Stimulated activated naive CD8-positive, alpha-beta T cell treated with anti-CD3 and anti-CD28 coated beads, Interleukin-15, amount 100 ng/mL, for 72 hours (primary cell): ENCODE data around the gene RAB36.
A peak's percentile ranks its signal among the peaks of the same experiment; 100 is the strongest.

ENCODE experiments used
- ATAC-seq: fragments of 150-1000 bp; cut with Tn5 transposase; 2 replicates; pipeline ENCODE4 v1.10.0; 2021; ENCODE audit warnings: mild to moderate bottlenecking, moderate library complexity
- DNase-seq, 2 donors: peaks; one replicate each; pipeline ENCODE4 v3.0.0; 2021 to 2022
- H3K27ac Mint-ChIP-seq, 2 donors: one replicate each; pipeline ENCODE4 v1.8.0; 2022; ENCODE audit warnings: mild to moderate bottlenecking in 2 of 2, mixed read lengths in 2 of 2, moderate library complexity in 2 of 2
- H3K27me3 Mint-ChIP-seq: one replicate; pipeline ENCODE4 v1.8.0; 2022; ENCODE audit warnings: mixed read lengths
- H3K4me1 Mint-ChIP-seq: one replicate; pipeline ENCODE4 v1.8.0; 2022; ENCODE audit warnings: mild to moderate bottlenecking, mixed read lengths
- H3K4me3 Mint-ChIP-seq, 2 donors: one replicate each; pipeline ENCODE4 v1.8.0; 2022; ENCODE audit warnings: mild to moderate bottlenecking in 2 of 2, mixed read lengths in 2 of 2, moderate library complexity in 1 of 2
- H3K9me3 Mint-ChIP-seq, 2 donors: one replicate each; pipeline ENCODE4 v1.8.0; 2022; ENCODE audit warnings: mixed read lengths in 2 of 2

Gene RAB36

DNA sequence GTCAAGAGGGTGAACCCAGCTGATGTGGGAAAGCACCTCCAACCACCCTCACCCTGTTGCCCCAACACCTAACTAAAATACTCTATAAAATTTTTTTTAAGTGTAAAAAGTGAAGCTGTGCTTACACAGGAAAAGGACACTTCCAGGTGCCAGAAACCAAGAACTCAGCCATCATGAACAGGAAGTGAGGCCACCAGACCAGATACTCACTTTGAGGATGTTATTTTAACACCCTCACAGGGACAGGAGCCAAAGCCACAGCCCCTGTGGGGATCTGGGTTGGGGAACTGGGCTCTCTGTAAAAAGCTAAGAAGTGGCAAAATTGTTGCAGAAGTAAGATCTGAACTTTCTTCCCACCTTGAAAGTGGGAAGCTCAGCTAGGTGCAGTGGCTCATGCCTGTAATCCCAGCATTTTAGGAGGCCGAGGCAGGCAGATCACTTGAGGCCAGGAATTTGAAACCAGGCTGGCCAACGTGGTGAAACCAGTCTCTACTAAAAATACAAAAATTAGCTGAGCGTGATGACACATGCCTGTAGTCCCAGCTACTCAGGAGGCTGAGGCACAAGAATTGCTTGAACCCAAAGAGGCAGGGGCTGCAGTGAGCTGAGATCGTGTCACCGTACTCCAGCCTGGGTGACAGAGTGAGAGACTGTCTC lies 7.2 kb upstream of the RAB36 start:
- peak; percentile 40 to 58 for DNase-seq
- Mint-ChIP-seq H3K4me1 (peaks cover 67% of the 10 kb centered on the region), H3K4me3 (peak overlapping the region; percentile 36 to 42), H3K9me3 (no peaks in the 10 kb centered on the region), H3K27ac (peak overlapping the region; percentile 74 to 88), H3K27me3 (no peaks in the 10 kb centered on the region)
- peak; percentile 54 for ATAC-seq

DNA sequence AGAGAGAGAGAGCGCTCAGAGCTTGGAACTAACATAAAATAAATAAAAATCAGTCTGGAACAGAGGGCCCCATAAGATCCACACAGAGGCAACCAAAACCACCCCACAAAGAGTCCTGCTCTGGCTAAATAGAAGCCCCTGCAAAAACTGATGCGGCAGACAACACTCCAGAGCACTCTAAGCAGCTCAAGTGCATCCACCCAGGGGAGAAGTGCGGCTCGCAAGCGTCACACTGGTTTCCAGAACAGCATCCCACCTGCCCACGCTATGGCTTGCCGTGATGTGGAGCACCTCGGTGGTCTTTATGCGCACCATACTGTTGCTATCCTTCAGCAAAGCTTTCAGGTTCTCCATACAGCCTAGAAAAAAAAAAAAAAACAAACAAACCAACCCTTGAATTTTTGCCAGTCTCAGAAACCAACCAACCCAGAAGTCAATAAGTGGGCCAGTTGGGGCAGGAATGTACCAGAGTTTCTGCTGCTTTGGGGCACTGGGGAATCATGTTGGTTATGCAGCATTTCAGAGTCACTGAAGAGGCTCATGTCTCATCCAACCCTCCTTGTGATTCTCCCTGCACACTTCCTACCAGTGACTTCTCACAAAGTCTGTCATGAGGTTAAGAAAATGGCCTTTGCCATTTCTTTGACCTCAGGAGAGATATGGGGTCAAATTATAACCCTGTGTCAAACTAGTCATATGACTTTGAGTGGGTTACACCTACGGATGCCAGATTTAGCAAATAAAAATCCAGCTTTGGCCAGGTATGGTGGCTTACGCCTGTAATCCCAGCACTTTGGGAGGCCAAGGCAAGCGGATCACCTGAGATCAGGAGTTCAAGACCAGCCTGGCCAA lies 6.5 kb upstream of the RAB36 start:
- peak overlapping the region; percentile 36 to 42 for H3K4me3 Mint-ChIP-seq
- peaks cover 67% of the 10 kb centered on the region for H3K4me1 Mint-ChIP-seq
- ATAC-seq = no peak
- H3K27ac Mint-ChIP-seq = peak overlapping the region in 1 of 2 donors; percentile 75
- H3K9me3 Mint-ChIP-seq = no peaks in the 10 kb centered on the region
- DNase-seq = no peak
- no peaks in the 10 kb centered on the region for H3K27me3 Mint-ChIP-seq

DNA sequence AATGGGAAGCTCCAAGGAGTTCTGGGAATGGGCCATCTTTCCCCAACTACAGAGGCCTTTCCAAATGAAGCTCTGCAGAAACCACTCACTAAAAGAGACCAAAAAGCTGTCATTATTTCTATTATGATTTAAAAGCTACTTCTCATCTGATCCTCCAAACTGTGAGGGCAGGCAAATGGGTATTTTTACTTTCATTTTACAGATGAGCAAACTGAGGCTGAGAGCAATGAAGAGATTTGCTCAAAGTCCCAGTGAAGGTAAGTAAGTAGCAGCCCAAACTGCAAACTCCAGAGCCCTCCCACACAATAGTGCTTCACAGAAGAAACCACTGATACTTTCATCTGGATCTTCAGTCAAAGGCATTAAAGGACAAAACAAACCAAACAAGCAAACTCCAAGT lies 4.9 kb upstream of the RAB36 start:
- DNase-seq (no peak), ATAC-seq (no peak)
- H3K4me1 Mint-ChIP-seq = peaks cover 80% of the 10 kb centered on the region
- no peaks in the 10 kb centered on the region for H3K27me3 Mint-ChIP-seq
- H3K9me3 Mint-ChIP-seq = no peaks in the 10 kb centered on the region
- no peak overlapping the region for H3K27ac Mint-ChIP-seq
- no peak overlapping the region for H3K4me3 Mint-ChIP-seq

DNA sequence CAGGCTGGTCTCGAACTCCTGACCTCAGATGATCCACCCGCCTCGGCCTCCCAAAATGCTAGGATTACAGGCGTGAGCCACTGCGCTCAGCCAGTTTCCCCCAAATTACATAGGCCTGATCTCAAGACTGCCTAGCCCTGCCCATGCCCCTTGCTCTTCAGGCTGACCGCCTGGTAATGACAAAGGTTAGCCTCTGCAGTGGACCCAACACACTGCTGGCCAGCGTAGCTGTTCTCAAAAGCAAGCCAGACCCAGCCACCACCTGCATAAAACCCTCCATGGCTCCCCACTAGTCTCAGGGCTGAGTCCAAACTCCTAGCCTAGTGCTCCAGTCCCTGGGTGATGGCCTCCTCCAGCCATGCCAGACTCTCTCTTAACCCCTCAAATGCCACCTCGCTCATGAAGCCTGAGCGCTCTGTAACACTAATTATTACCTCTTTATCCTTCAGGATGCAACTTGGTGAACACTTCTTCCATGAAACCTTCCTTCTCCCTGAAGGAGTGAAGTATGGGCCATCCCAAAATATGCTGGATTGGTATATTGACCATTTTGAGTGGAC lies 2.7 kb upstream of the RAB36 start:
- Mint-ChIP-seq H3K4me1 (peaks cover 77% of the 10 kb centered on the region), H3K9me3 (no peaks in the 10 kb centered on the region), H3K27me3 (no peaks in the 10 kb centered on the region), H3K4me3 (peak overlapping the region; percentile 76 to 83), H3K27ac (peak overlapping the region in 1 of 2 donors; percentile 89)
- no peak for DNase-seq
- no peak for ATAC-seq

DNA sequence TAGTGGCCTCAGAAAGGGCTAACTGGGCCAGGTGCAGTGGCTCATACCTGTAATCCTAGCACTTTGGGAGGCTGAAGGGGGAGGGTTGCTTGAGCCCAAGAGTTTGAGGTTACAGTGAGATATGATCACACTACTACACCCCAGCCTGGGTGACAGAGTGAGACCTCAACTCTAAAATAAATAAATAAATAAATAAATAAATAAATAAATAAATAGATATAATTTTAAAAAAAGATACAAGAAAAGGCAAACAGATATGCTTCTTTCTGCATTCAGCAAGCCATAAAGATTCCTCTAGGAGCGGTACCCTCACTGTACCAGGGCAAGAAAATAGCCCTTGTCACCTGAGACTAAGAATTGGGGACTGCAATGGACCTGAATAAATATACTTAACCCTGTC lies 2.2 kb upstream of the RAB36 start:
- no peak for ATAC-seq
- no peak overlapping the region for H3K27ac Mint-ChIP-seq
- DNase-seq = no peak
- no peaks in the 10 kb centered on the region for H3K9me3 Mint-ChIP-seq
- H3K4me1 Mint-ChIP-seq = peaks cover 72% of the 10 kb centered on the region
- no peaks in the 10 kb centered on the region for H3K27me3 Mint-ChIP-seq
- peak overlapping the region in 1 of 2 donors; percentile 83 for H3K4me3 Mint-ChIP-seq

DNA sequence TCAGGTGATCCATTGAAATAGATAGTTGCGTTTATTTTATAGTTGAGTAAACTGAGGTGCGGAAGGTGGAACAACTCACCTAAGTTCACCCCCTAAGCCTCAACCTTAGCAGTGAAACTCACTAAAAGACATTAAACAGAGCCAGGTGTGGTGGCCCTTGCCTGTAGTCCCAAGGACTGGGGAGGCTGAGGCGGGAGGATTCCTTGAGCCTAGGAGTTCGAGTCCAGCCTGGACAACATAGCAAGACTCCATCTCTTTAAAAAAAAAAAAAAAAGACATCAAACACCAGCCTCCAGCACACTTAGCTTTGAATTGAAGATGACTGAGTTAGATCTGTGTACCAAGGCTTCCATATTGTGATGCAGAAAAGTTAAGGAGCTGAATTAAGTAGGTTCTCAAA lies 845 bp upstream of the RAB36 start:
- ATAC-seq (no peak), DNase-seq (no peak)
- no peaks in the 10 kb centered on the region for H3K9me3 Mint-ChIP-seq
- peak overlapping the region in 1 of 2 donors; percentile 22 for H3K27ac Mint-ChIP-seq
- peaks cover 60% of the 10 kb centered on the region for H3K4me1 Mint-ChIP-seq
- H3K4me3 Mint-ChIP-seq = peak overlapping the region in 1 of 2 donors; percentile 84
- no peaks in the 10 kb centered on the region for H3K27me3 Mint-ChIP-seq

DNA sequence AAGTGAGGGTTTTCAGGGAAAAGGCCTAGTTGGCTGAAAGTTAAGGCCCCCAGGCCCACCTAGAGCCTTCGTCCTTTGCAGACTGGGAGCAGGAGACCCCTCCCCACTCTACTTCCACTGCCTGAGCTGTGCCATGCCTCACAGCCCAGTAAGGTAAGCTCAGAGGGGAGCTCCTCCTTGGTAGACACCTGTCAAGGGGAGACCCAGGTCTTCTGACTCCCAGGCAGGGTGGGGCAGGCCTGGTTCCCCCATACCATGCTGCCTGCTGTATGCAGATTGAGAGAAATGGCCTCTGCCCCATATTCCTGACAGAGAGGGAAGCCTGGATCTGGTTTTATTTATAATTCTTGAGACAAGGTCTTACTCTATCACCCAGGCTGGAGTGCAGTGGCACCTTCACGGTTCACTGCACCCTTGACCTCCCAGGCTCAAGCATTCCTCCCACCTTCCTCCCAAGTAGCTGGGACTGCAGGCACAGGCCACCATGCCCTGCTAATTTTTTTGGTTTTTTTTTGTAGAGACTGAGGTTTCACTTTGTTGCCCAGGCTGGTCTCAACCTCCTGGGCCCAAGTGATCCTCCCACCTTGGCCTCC lies 697 bp downstream of the RAB36 start:
- DNase-seq (no peak), ATAC-seq (no peak)
- Mint-ChIP-seq H3K27me3 (no peaks in the 10 kb centered on the region), H3K9me3 (no peaks in the 10 kb centered on the region), H3K4me1 (peaks cover 46% of the 10 kb centered on the region), H3K27ac (no peak overlapping the region), H3K4me3 (peak overlapping the region; percentile 77 to 84)

DNA sequence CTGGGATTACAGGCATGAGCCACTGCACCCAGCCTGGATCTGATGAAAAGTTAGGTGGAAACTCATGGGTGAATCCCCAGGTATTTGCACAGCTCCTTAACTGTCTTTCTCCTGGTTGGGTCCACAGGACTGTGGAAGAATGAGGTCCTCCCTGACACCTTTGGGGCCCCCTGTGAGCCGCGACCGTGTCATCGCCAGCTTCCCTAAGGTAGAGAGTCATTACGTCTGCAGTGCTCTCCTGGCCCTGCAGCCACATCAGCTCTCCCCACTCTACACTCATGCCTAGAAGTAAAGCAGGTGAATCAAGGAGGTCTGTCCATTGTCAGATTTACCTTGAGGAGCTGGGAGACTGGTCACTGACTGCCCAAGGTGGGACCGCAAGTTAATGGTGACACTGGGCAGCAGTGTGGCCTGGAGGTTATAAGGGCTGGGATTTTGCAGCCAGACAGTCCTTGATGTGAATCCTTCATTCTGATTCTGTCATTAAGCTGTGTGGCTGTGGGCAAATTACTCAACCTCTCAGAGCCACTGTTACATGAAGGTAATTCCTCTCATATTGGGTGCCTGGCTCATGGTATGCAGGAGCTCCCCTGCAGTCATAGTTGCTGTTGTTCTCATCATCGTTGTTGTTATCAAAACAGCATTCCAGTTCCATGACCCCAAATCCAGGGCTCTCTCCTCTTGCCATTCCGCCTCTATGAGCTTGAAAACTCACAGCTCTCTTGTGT lies 1.4 kb downstream of the RAB36 start:
- H3K27me3 Mint-ChIP-seq = no peaks in the 10 kb centered on the region
- peaks cover 39% of the 10 kb centered on the region for H3K4me1 Mint-ChIP-seq
- no peak overlapping the region for H3K27ac Mint-ChIP-seq
- H3K4me3 Mint-ChIP-seq = peak overlapping the region in 1 of 2 donors; percentile 16
- no peaks in the 10 kb centered on the region for H3K9me3 Mint-ChIP-seq
- no peak for DNase-seq
- ATAC-seq = no peak

DNA sequence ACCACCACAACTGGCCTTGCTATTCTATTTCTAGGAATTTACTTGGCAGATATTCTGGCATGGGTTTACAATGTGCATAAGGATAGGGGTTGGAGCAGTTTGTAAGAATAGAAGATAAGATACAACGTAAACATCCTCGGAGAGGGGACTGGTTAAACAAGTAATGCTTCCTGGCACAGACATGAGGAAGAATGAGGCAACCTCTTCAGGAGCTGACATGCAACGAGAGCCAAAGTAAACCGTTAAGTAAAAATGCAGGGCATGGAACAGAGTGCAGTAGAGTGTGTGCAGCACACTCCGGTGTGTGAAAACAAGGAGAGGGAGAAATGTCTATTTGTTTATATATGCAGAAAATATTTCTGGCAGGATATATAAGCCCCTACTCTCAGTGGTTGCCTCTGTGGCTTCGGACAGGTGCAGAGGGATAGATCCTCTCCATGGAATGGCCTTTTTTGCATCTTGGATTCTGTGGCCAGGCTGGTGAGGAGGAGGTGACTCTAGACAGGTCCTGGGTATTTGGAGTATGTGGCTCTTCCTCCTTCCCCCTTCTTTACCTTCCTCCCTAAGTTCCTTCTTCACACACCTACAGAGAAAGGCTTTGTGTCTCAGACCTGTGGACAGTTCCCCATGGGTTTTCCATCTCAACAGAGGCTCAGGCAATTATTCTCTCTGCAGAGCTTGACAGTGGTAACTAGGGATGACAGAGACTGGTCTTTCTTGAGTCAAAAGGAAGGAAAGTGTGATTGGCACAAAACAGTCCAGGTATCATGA lies 2.5 kb downstream of the RAB36 start:
- H3K27ac Mint-ChIP-seq = peak overlapping the region in 1 of 2 donors; percentile 41
- no peak for ATAC-seq
- H3K4me1 Mint-ChIP-seq = peaks cover 33% of the 10 kb centered on the region
- no peak overlapping the region for H3K4me3 Mint-ChIP-seq
- DNase-seq = no peak
- no peaks in the 10 kb centered on the region for H3K9me3 Mint-ChIP-seq
- H3K27me3 Mint-ChIP-seq = no peaks in the 10 kb centered on the region

DNA sequence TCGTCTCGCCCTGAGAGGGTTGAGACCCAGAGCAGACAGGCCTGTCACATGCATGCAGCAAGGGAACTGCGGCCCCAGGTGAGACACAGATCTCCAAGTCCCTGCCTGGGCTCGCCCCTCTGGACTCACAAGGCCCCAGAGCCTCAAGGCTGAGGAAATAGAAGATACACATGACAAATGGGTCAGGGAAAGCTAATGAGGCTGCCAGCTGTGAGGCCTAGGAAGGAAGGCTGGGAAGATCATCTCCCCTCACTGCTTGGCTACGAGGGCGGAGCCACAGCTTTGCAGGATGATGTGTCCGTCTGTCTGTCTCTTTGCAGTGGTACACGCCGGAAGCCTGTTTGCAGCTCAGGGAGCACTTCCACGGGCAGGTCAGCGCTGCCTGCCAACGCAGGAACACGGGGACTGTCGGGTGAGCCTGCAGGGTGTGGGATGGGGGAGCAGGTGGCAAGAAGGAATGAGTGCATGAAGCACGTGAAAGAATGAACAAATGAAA lies 4.5 kb downstream of the RAB36 start:
- Mint-ChIP-seq H3K4me3 (no peak overlapping the region), H3K27ac (no peak overlapping the region), H3K4me1 (peaks cover 34% of the 10 kb centered on the region), H3K9me3 (no peaks in the 10 kb centered on the region), H3K27me3 (no peaks in the 10 kb centered on the region)
- ATAC-seq (no peak), DNase-seq (no peak)

DNA sequence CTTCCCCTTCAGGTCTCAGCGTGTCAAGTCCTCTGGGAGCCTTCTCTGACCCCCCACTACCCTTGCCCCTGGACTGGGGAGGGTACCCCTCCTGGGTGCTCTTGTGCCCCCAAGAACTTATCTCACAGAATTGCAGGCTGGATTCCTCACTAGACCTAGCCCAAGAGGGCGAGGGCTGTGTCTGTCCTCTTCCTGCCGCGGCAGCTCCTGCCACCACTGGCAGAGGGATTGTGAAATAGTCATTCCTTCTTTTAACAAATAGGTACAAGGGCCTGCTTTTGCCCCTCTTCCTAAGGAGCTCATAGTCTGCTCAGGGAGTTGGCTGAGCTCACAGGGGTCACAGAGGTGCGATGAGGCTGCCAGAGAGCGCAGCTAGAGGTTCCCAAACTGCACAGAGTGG lies 5.5 kb downstream of the RAB36 start:
- DNase-seq (no peak), ATAC-seq (no peak)
- H3K27ac Mint-ChIP-seq = peak overlapping the region; percentile 59 to 69
- H3K9me3 Mint-ChIP-seq = no peaks in the 10 kb centered on the region
- H3K27me3 Mint-ChIP-seq = no peaks in the 10 kb centered on the region
- no peak overlapping the region for H3K4me3 Mint-ChIP-seq
- H3K4me1 Mint-ChIP-seq = peaks cover 25% of the 10 kb centered on the region

DNA sequence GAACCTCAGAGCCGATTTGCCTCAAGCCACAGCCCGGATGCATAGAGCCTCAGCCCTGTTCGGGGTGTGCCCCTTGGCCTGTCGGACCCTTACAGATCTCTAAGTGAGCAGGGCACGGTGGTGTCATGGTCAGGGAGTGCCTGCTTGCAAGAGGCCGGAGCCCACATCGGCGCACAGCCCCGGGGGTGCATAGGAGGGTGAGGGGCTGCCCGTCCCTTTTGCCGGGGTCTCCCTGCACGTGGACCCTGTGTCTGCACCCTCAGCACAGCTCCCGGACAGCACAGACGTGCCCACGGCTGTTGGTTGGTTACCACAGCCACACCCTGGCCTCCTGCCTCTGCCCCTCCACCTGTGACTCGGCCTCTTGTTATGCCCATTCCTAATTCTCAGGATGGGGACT lies 6.5 kb downstream of the RAB36 start:
- no peak for DNase-seq
- no peak for ATAC-seq
- peaks cover 16% of the 10 kb centered on the region for H3K4me1 Mint-ChIP-seq
- H3K4me3 Mint-ChIP-seq = no peak overlapping the region
- no peak overlapping the region for H3K27ac Mint-ChIP-seq
- H3K27me3 Mint-ChIP-seq = no peaks in the 10 kb centered on the region
- H3K9me3 Mint-ChIP-seq = no peaks in the 10 kb centered on the region

DNA sequence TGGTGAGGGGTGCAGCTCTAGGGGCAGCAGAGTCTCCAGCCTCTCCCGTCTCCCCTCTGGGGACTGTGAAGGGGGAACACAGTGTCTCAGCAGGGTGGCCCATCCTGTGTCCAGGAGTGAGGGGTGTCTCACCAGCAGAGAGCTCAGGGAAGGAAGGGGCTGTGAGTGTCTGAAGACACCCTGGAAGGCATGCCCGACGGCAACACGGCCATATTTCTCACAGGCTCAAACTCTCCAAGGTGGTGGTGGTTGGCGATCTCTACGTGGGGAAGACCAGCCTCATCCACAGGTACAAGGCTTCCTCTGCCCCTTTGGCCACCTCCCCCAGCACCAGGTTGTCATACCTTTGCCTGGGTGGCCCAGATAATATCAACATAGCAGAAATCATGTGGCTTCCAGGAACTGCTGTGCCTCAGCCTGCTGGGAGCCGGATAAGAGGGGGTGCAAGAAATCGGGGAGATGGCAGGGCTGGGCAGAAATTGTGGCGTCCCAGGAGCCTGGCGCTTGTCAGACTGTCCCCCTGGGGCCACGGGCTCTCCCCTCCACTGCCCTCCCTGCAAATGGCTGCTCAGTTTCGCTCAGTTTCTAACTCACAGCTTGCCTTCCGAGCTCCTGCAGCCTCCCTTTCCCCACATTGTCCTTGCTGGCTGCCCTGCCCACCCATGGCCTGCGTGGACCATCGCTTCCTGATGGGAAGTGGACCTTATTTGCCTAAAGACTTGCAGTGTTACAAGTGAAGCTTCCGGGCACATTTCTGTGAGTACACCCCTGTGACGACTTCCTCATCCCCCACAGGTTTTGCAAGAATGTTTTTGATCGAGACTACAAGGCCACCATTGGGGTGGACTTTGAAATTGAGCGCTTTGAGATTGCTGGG lies 7.2 kb downstream of the RAB36 start:
- no peaks in the 10 kb centered on the region for H3K9me3 Mint-ChIP-seq
- H3K27me3 Mint-ChIP-seq = no peaks in the 10 kb centered on the region
- peaks cover 16% of the 10 kb centered on the region for H3K4me1 Mint-ChIP-seq
- peak overlapping the region; percentile 7 to 9 for H3K27ac Mint-ChIP-seq
- DNase-seq (no peak), ATAC-seq (no peak)
- H3K4me3 Mint-ChIP-seq = peak overlapping the region in 1 of 2 donors; percentile 41

DNA sequence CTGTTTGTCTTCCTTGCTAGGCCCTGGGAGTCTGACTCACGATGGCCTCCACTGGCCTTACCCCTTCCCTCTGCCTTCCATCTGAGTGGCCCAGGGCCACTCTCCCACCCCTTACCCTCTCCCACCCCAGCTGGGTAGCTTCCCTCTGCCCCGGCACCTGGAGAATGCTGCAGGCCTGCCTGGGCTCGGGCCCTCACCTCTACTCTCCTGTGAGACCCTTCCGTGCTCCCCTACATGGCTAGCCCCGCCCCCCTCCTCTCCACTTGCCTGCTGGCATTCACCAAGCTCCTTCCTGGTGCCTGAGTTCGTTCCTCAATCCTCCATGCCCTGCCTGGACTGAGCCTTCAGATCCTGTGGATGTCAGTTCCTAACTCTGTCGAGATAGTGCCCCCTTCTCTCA lies 8.7 kb downstream of the RAB36 start:
- no peaks in the 10 kb centered on the region for H3K9me3 Mint-ChIP-seq
- peaks cover 16% of the 10 kb centered on the region for H3K4me1 Mint-ChIP-seq
- H3K27me3 Mint-ChIP-seq = no peaks in the 10 kb centered on the region
- no peak overlapping the region for H3K4me3 Mint-ChIP-seq
- DNase-seq = no peak
- H3K27ac Mint-ChIP-seq = no peak overlapping the region
- ATAC-seq = no peak
